ENCODE data around the gene CD63.

GRCh38 chr12:55687746-55688145, 41.1 kb downstream of the CD63 start:
- TF ChIP-seq CTCF (IDR thresholded peaks at IDR 0.05; ENCODE audit: poor library complexity) (no peak), EZH2phosphoT487 (IDR thresholded peaks at IDR 0.05; ENCODE audit: low read depth, severe bottlenecking, unreplicated experiment) (no peak)

Measured in hepatocyte (in vitro differentiated cells).